Hepatocyte (in vitro differentiated cells): Measurements from ENCODE around the gene PTCH2. TPM values are rescaled to one million over a fixed set of nuclear protein-coding genes. Genes with fewer than 3 reads are reported as not detected.

ENCODE experiments used
- DNase-seq: peaks from one replicate; pipeline ENCODE4 v3.0.0-alpha.2; 2016; ENCODE audit warnings: low spot score
- H2AFZ ChIP-seq: fragments of 200-600 bp; sonication (generic); 2 replicates; pipeline ENCODE4 v1.6.0; 2016; ENCODE audit warnings: antibody characterized with exemption, mild to moderate bottlenecking
- H3K27ac ChIP-seq: fragments of 200-600 bp; sonication (generic); 2 replicates; pipeline ENCODE4 v1.5.1; 2016; ENCODE audit warnings: mild to moderate bottlenecking
- H3K27me3 ChIP-seq: fragments of 200-600 bp; sonication (generic); 2 replicates; pipeline ENCODE4 v1.6.1; 2016
- H3K36me3 ChIP-seq: fragments of 200-600 bp; sonication (generic); replicated peaks from 2 replicates; pipeline ENCODE4 v1.5.1; 2016; ENCODE audit warnings: low read depth; ENCODE audit not compliant: insufficient read depth
- H3K4me1 ChIP-seq: fragments of 200-600 bp; sonication (generic); 2 replicates; pipeline ENCODE4 v1.5.1; 2016; ENCODE audit warnings: mild to moderate bottlenecking, moderate library complexity; ENCODE audit not compliant: insufficient read depth
- H3K4me2 ChIP-seq: fragments of 200-600 bp; sonication (generic); 2 replicates; pipeline ENCODE4 v1.6.0; 2016
- H3K4me3 ChIP-seq: fragments of 200-600 bp; sonication (generic); 2 replicates; pipeline ENCODE4 v1.5.1; 2016; ENCODE audit warnings: mild to moderate bottlenecking
- H3K79me2 ChIP-seq: fragments of 200-600 bp; sonication (generic); 2 replicates; pipeline ENCODE4 v1.6.0; 2017; ENCODE audit warnings: mild to moderate bottlenecking
- H3K9me2 ChIP-seq: fragments of 200-600 bp; sonication (generic); replicated peaks from 2 replicates; pipeline ENCODE4 v1.6.0; 2017; ENCODE audit warnings: mild to moderate bottlenecking; ENCODE audit not compliant: insufficient read depth
- H3K9me3 ChIP-seq: fragments of 200-600 bp; sonication (generic); 2 replicates; pipeline ENCODE4 v1.5.1; 2016; ENCODE audit warnings: low read depth, mild to moderate bottlenecking
- H4K20me1 ChIP-seq: fragments of 200-600 bp; sonication (generic); 2 replicates; pipeline ENCODE4 v1.6.0; 2016; ENCODE audit warnings: mild to moderate bottlenecking; ENCODE audit not compliant: insufficient read depth, poor library complexity, severe bottlenecking
- CTCF ChIP-seq: fragments of 200-600 bp; sonication (generic); IDR thresholded peaks from 2 replicates; pipeline ENCODE4 v1.5.1; 2016; ENCODE audit warnings: antibody characterized with exemption, mild to moderate bottlenecking; ENCODE audit not compliant: poor library complexity
- EZH2 ChIP-seq: fragments of 200-600 bp; sonication (generic); IDR thresholded peaks from 2 replicates; pipeline ENCODE4 v1.6.1; 2016; ENCODE audit warnings: antibody characterized with exemption, mild to moderate bottlenecking, borderline replicate concordance
- EZH2phosphoT487 ChIP-seq: fragments of 200-600 bp; sonication (generic); IDR thresholded peaks from one replicate; pipeline ENCODE4 v1.6.1; 2018; ENCODE audit warnings: antibody characterized with exemption, mild to moderate bottlenecking, low read depth, moderate library complexity; ENCODE audit not compliant: unreplicated experiment, severe bottlenecking
- WGBS: methylation state at CpG from one replicate; pipeline ENCODE4 v1.1.6; 2016; ENCODE audit warnings: low lambda C conversion rate; ENCODE audit errors: missing lambda C conversion rate; 5-methylcytosine and 5-hydroxymethylcytosine counted together
- polyA plus RNA-seq: library from polyadenylated mRNA; unstranded; fragments of >200 nt; fragmentation: Nextera tagmentation; extraction: Ambion mirVana; gene quantifications from 2 replicates; pipeline ENCODE4 v1.2.1, GENCODE V29; 2016
- total RNA-seq: library from RNA; depleted of rRNA; stranded (reverse); fragments of >200 nt; gene quantifications from 2 replicates; pipeline ENCODE4 v1.2.3, GENCODE V29; 2014

Gene PTCH2
- total and polyA plus RNA-seq, 2 experiments from 2014 or later, result 0.43 to 1.3 TPM

- WGBS, result 88% methylated on average over 13 of the region's 13 CpGs
- Histone ChIP-seq H3K27ac (no peak overlapping the region), H3K36me3 (no peaks in the 10 kb centered on the region), H3K79me2 (peaks cover 10% of the 10 kb centered on the region), H3K9me3 (no peaks in the 10 kb centered on the region), H3K4me3 (no peak overlapping the region), H2AFZ (no peak overlapping the region), H3K4me2 (peak overlapping the region; percentile 94), H3K9me2 (no peaks in the 10 kb centered on the region), H3K4me1 (peaks cover 9% of the 10 kb centered on the region), H3K27me3 (no peaks in the 10 kb centered on the region), H4K20me1 (no peaks in the 10 kb centered on the region)
- TF ChIP-seq EZH2 (no peak), EZH2phosphoT487 (no peak), CTCF (no peak)
- DNase-seq, result peak; percentile 16
Measured at GRCh38 chr1:44802306-44803061, 40.6 kb downstream of the PTCH2 start.

GRCh38 chr1:44801491-44802305, 41.4 kb downstream of the PTCH2 start:
- no peak overlapping the region for H2AFZ ChIP-seq
- H3K9me2 ChIP-seq, result no peaks in the 10 kb centered on the region
- WGBS, result 71% methylated on average over 12 of the region's 13 CpGs
- TF ChIP-seq EZH2phosphoT487, result no peak
- no peak for TF ChIP-seq CTCF
- TF ChIP-seq EZH2, result no peak
- H3K79me2 ChIP-seq, result peaks cover 10% of the 10 kb centered on the region
- peak; percentile 25 for DNase-seq
- H3K9me3 ChIP-seq, result no peaks in the 10 kb centered on the region
- no peaks in the 10 kb centered on the region for H3K36me3 ChIP-seq
- H3K27ac ChIP-seq, result no peak overlapping the region
- no peaks in the 10 kb centered on the region for H4K20me1 ChIP-seq
- no peak overlapping the region for H3K4me3 ChIP-seq
- H3K4me2 ChIP-seq, result peak overlapping the region; percentile 94
- H3K27me3 ChIP-seq, result no peaks in the 10 kb centered on the region
- H3K4me1 ChIP-seq, result peaks cover 3% of the 10 kb centered on the region

- no peaks in the 10 kb centered on the region for H3K9me3 ChIP-seq
- no peaks in the 10 kb centered on the region for H3K9me2 ChIP-seq
- H3K79me2 ChIP-seq, result peaks cover 10% of the 10 kb centered on the region
- H3K27ac ChIP-seq, result peak within 1 kb of the TSS; percentile 94
- under 1% methylated on average over 54 of the region's 79 CpGs for WGBS
- H3K27me3 ChIP-seq, result no peaks in the 10 kb centered on the region
- DNase-seq, result peak; percentile 99
- peak within 1 kb of the TSS; percentile 75 for H3K4me3 ChIP-seq
- TF ChIP-seq EZH2phosphoT487 (no peak), CTCF (peak; percentile 89)
- H3K4me2 ChIP-seq, result peak within 1 kb of the TSS; percentile 94
- H3K4me1 ChIP-seq, result no peaks in the 10 kb centered on the region
- no peaks in the 10 kb centered on the region for H4K20me1 ChIP-seq
- peak within 1 kb of the TSS; percentile 45 for H2AFZ ChIP-seq
- H3K36me3 ChIP-seq, result no peaks in the 10 kb centered on the region
Measured at GRCh38 chr1:44799770-44800584, 43.1 kb downstream of the PTCH2 start, which contains the start of gene PLK3. PLK3 (plus strand) TSS chr1:44800377; CDS start chr1:44800464, 87 bp downstream.
